CD4-positive, alpha-beta T cell treated with Interferon alpha-2 for 1 hour (primary cell): ENCODE data around the gene NT5E.
"Not testable (repeated sequence)": the region's sequence is repeated elsewhere in the genome, so short reads cannot be mapped to it uniquely, and the experiment has no call there.

Source experiments
- DNase-seq, 2 donors: peaks; one replicate each; pipeline ENCODE4 v3.0.0-alpha.2; 2020 to 2022

Gene NT5E

GRCh38 chr6:85449818-85450759, at the start of gene NT5E:
NT5E (plus strand) TSS chr6:85450083; CDS start chr6:85450140, 57 bp downstream.
- peak; percentile 5 to 22 for DNase-seq

GRCh38 chr6:85400331-85400730, 49.6 kb upstream of the NT5E start:
- DNase-seq, result no peak

- no peak for DNase-seq
These were observed 48.5 kb upstream of the NT5E start for GRCh38 chr6:85401186-85402021.

GRCh38 chr6:85402071-85402470, 47.8 kb upstream of the NT5E start:
- DNase-seq, result no peak

GRCh38 chr6:85402922-85403321, 47.0 kb upstream of the NT5E start:
- no peak for DNase-seq

- no peak for DNase-seq
These were observed 46.4 kb upstream of the NT5E start for GRCh38 chr6:85403331-85404015.

- DNase-seq, result not testable (repeated sequence)
These were observed 45.8 kb upstream of the NT5E start for GRCh38 chr6:85404016-85404563.

GRCh38 chr6:85404564-85405174, 45.2 kb upstream of the NT5E start:
- DNase-seq, result no peak

- DNase-seq, result no peak
These were observed 44.6 kb upstream of the NT5E start for GRCh38 chr6:85405175-85405852.

- no peak for DNase-seq
These were observed 44.1 kb upstream of the NT5E start for GRCh38 chr6:85405853-85406198.

GRCh38 chr6:85406641-85407075, 43.2 kb upstream of the NT5E start:
- DNase-seq, result no peak

GRCh38 chr6:85408039-85408438, 41.8 kb upstream of the NT5E start:
- no peak for DNase-seq

- DNase-seq, result no peak
These were observed 36.9 kb upstream of the NT5E start for GRCh38 chr6:85412911-85413430.

GRCh38 chr6:85416049-85416448, 33.8 kb upstream of the NT5E start:
- DNase-seq, result no peak

- no peak for DNase-seq
These were observed 33.1 kb upstream of the NT5E start for GRCh38 chr6:85416766-85417165.

GRCh38 chr6:85417336-85417735, 32.5 kb upstream of the NT5E start:
- DNase-seq, result no peak

GRCh38 chr6:85418059-85418458, 31.8 kb upstream of the NT5E start:
- no peak for DNase-seq

GRCh38 chr6:85419046-85419759, 30.7 kb upstream of the NT5E start:
- no peak for DNase-seq

- no peak for DNase-seq
These were observed 29.3 kb upstream of the NT5E start for GRCh38 chr6:85420551-85420950.

GRCh38 chr6:85421181-85421580, 28.7 kb upstream of the NT5E start:
- no peak for DNase-seq

- DNase-seq, result no peak
These were observed 27.9 kb upstream of the NT5E start for GRCh38 chr6:85421972-85422371.
